ENCODE results near the gene SERPINA12.

GRCh38 chr14:94491511-94491910, 17.8 kb downstream of the SERPINA12 start:
- TF ChIP-seq EZH2 (IDR thresholded peaks at IDR 0.05; ENCODE audit: borderline replicate concordance, control insufficient read depth, low read depth, low read length) (no peak), GABPA (IDR thresholded peaks at IDR 0.05; ENCODE audit: low read depth) (no peak), SP1 (IDR thresholded peaks at IDR 0.05; ENCODE audit: low read depth, low read length) (no peak)

All from GM12878 (cell line).